LNCAP (cell line): ENCODE results near the gene STAB1.

Experiments
- TF ChIP-seq, protein P1 (sequence below): fragments of 450-650 bp; IDR thresholded peaks from 2 replicates; pipeline ENCODE4 v1.5.1; 2017; ENCODE audit warnings: mild to moderate bottlenecking

The STAB1 gene

DNA sequence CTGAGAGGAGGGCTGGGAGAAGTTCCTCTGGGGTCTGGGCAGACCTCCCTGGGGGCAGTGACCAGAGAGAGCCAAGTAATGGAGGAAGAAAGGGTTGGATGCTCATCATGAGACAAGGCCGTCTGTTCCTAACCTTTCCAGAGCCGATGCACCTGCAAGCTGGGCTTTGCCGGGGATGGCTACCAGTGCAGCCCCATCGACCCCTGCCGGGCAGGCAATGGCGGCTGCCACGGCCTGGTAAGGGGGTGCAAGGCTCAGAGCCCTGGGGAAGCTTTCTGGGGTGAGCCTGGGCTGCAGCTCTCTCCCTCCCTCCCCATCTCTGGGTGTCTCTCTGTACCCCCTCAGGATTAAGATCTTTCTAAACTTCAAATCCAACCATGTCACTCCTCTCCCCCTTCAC is 16.4 kb downstream of the STAB1 start:
- TF ChIP-seq, protein P1, sequence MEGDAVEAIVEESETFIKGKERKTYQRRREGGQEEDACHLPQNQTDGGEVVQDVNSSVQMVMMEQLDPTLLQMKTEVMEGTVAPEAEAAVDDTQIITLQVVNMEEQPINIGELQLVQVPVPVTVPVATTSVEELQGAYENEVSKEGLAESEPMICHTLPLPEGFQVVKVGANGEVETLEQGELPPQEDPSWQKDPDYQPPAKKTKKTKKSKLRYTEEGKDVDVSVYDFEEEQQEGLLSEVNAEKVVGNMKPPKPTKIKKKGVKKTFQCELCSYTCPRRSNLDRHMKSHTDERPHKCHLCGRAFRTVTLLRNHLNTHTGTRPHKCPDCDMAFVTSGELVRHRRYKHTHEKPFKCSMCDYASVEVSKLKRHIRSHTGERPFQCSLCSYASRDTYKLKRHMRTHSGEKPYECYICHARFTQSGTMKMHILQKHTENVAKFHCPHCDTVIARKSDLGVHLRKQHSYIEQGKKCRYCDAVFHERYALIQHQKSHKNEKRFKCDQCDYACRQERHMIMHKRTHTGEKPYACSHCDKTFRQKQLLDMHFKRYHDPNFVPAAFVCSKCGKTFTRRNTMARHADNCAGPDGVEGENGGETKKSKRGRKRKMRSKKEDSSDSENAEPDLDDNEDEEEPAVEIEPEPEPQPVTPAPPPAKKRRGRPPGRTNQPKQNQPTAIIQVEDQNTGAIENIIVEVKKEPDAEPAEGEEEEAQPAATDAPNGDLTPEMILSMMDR: no peak

DNA sequence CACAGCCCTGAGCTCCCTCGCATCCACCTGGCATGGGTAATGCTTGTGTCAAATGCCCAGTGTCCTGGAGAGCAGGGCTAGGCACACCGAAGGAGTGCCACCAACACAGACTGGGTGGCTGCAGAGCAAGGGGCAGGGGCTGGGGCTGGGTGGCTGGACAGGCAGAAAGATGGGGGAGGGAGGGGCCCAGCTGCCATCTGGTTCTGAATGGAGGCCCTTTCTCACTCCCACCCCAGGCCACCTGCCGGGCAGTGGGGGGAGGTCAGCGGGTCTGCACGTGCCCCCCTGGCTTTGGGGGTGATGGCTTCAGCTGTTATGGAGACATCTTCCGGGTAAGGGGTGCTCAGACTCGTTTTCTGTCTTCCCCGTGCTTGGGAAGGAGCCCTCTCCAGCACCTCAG is 17.0 kb downstream of the STAB1 start:
- TF ChIP-seq, protein P1: no peak

DNA sequence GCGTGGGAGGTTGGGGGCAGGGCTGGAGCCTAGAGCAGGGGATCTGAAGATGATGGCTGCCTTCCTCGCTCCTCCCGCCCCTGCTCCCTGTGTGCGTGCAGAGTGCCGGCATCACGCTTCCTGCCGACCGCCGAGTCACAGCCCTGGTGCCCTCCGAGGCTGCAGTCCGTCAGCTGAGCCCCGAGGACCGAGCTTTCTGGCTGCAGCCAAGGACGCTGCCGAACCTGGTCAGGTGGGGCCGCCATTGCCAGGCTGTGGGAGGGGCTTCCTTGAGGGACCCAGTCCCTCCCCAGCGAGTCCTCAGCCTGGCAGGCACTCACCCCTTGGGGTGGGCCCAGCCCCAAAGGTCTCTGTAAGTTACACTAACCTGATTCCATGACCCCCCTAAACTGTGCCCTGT is 17.6 kb downstream of the STAB1 start:
- TF ChIP-seq, protein P1: no peak

DNA sequence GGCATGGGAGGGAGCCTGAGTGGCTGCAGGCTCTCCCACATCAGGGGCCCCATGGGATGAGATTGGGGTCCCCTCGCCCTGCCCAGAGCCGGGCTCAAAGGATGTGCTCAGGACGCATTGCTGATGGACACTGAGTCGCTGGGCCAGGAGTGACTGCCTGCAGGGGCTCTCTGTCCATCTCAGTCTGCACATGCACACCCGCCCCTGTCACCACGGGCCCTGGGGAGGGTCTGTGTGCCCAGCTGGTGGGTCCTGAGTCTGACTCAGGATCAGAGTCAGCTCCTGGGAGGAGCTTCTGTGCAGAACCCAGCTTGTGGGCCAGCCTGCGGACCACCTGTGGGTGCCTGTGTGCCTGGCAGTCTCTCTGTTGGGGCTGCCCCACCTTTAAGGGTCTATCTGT is 18.1 kb downstream of the STAB1 start:
- TF ChIP-seq, protein P1: no peak

DNA sequence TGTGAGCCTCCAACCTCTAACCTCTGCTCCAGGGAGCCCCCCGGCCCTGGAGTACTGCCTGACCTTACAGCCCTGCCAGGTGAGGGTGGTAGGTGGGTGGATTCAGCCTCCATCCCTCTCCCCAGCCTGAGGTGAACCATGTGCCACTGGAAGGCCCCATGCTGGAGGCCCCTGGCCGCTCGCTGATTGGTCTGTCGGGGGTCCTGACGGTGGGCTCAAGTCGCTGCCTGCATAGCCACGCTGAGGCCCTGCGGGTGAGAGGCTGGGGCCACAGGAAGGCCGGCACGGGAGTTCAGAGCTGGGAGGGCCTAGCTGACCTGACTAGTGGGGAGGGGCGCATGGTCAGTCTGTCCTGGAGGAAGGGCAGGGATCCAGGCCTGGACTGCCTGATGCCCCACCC is 19.4 kb downstream of the STAB1 start:
- TF ChIP-seq, protein P1: no peak

DNA sequence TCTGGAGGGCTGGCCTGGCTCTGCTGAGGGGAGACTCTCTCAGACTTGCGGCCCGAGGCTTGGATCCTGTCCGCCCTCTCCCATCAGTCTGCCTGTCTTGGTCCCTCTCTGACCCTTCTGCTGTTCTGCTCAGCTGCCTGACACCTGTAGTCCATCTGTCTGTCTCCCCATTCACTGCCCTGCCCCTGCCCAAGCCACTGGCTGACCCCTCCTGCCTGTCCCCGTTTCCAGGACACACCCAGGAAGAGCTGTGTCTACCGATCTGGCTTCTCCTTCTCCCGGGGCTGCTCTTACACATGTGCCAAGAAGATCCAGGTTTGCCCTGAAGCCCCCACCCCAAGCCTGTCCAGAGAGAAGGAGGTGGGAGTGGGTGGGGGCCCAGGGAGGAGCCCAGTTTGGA is 20.1 kb downstream of the STAB1 start:
- TF ChIP-seq, protein P1: no peak

DNA sequence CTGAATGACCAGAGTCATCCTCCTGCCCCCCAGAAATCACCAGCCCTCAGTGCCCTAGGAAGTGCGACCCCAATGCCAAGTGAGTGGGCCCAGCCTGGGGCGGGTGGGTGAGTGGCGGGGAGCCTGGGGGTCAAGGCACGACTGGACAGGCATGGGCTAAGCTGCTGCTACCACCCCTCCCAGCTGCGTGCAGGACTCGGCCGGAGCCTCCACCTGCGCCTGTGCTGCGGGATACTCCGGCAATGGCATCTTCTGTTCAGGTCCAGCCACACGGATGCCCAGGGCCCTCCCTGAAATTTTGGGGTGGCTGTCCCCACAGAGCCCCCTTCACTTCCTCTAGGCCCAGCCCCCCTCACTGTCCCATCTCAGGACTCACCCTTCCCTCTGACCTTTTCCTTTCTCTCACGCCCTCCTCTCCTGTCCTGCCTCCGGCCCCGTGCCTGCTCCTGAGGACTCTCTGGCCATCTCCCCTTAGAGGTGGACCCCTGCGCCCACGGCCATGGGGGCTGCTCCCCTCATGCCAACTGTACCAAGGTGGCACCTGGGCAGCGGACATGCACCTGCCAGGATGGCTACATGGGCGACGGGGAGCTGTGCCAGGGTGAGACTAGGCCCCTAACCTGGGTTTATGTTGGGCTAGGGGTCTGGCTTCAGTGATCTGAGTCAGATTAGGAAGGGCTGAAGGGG is 21.5 kb downstream of the STAB1 start:
- TF ChIP-seq, protein P1: no peak
